Ovary (tissue), 9 donors: ENCODE data around the gene MS4A6A. TPM values are rescaled to one million over a fixed set of nuclear protein-coding genes. Genes with fewer than 3 reads are reported as not detected.
A peak's percentile ranks its signal among the peaks of the same experiment; 100 is the strongest.

ENCODE experiments used
- DNase-seq, 5 donors: peaks; one replicate each; pipeline ENCODE4 v3.0.0-alpha.2; 2019 to 2020
- H3K27ac ChIP-seq, 2 donors: fragments of 200-600 bp; one replicate each; pipeline versions ENCODE4 v1.5.1 to v1.8.0; 2019 to 2022
- H3K27me3 ChIP-seq: fragments of 200-600 bp; one replicate; pipeline ENCODE4 v1.8.0; 2022
- H3K36me3 ChIP-seq: fragments of 200-600 bp; sonication (generic); one replicate; pipeline ENCODE4 v1.5.1; 2019
- H3K4me1 ChIP-seq: one replicate; pipeline ENCODE4 v1.8.1; 2013; ENCODE audit warnings: mild to moderate bottlenecking, moderate library complexity; ENCODE audit not compliant: insufficient read depth
- H3K4me3 ChIP-seq: fragments of 200-600 bp; sonication (generic); one replicate; pipeline ENCODE4 v1.5.1; 2017
- H3K9me3 ChIP-seq, 2 donors: fragments of 200-600 bp in 1 of 2; sonication (generic) in 1 of 2; one replicate each; pipeline versions ENCODE4 v1.5.1 to v1.8.1; 2013 to 2019; ENCODE audit warnings: mild to moderate bottlenecking in 1 of 2, moderate library complexity in 1 of 2
- EP300 ChIP-seq: sonication (generic); formaldehyde crosslinking; IDR thresholded peaks from one replicate; pipeline ENCODE4 v1.6.1; 2017; ENCODE audit warnings: antibody characterized with exemption
- POLR2A ChIP-seq: fragments of 450-650 bp; IDR thresholded peaks from one replicate; pipeline ENCODE4 v1.6.1; 2017; ENCODE audit warnings: antibody characterized with exemption, mild to moderate bottlenecking, moderate library complexity
- WGBS, 3 donors: extraction: QIAGEN DNeasy Blood & Tissue Kit in 1 of 3; methylation state at CpG; one replicate each; pipeline versions ENCODE4 v1.1.5 to v1.1.7; 2013 to 2017; 5-methylcytosine and 5-hydroxymethylcytosine counted together
- intact Hi-C, 4 donors: fragments of 100-400 bp; cut with DNase I; formaldehyde crosslinking; loops; one replicate each; pipeline versions ENCODE4 v1.11.0 to v1.15.1; 2022 to 2023
- polyA plus RNA-seq, 2 donors: library from polyadenylated mRNA; stranded (reverse); fragments of 200-250 nt in 1 of 2; fragments of 350-450 nt in 1 of 2; fragmentation: Illumina TruSeq in 1 of 2; extraction: RNeasy Lipid Tissue Mini Kit (QIAGEN cat#74804) in 1 of 2; gene quantifications; one replicate each; pipeline ENCODE4 v1.2.3, GENCODE V29; 2013 to 2014
- total RNA-seq, 7 donors: library from RNA; depleted of rRNA in 2 of 7; stranded (reverse); fragments of >200 nt in 2 of 7; fragmentation: NEBNext Ultra II Directional in 3 of 7; extraction: Animal tissue kit (Norgen Biotek cat#: 25700) in 3 of 7; gene quantifications; one replicate each; pipeline versions ENCODE4 v1.1.0 to v1.2.4, GENCODE V29; 2016 to 2023
- TF ChIP-seq, protein P1 (sequence below), 3 donors: fragments of 450-650 bp in 2 of 3; fragments of 200-600 bp in 1 of 3; IDR thresholded peaks; one replicate each; pipeline versions ENCODE4 v1.5.1 to v1.8.0; 2016 to 2022; ENCODE audit warnings: antibody characterized with exemption in 3 of 3, mild to moderate bottlenecking in 1 of 3
- donor health status: DM: no; HTN: no; CAD: no; lungs with moderate emphysema.
- donor health status: DM: no; HTN: no; CAD: no.
- donor health status: Bipolar disorder and iron deficiency.
- donor health status: DM: yes; HTN: yes; CAD: no.
- donor health status: DM: no; HTN: no; CAD: no.
- donor health status: DM: yes; HTN: yes; CAD: no.

Gene MS4A6A
- total and polyA plus RNA-seq, 9 donors = 8.1 to 150 (median 28.9) TPM

DNA sequence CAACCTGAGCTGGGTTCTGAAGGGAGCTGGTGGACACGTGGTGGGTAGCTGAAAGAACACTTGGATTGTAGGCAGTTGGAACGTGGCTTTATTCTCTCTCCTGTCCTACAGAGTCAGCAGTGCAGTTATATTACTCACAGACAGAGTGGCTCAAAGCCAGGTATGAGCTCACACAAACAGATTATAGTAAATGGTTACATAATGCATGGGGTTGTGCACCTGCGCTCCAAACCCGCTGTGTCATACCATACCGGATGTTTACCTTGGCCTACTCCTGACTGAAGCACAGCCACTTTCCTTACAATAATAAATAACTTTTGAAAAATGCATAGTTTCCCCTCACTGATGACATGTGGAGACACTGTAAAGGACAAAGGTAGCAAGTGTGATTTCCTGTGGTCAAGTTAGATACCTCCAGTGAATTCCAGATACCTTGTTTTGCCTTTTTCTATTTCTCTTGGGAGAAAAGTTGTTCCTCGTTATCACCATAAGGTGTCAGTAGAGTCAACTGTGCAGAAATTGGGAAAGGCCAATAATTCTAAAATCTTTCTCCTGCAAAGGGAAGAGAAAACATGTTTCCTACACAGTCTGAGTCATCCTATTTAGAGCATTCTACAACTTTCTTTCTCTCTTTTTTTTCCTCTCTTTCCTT is 13.5 kb downstream of the MS4A6A start:
- peak in 2 of 5 donors; percentile 22 to 32 for DNase-seq
- no peak overlapping the region for H3K27ac ChIP-seq
- no peak overlapping the region for H3K4me3 ChIP-seq
- intact Hi-C loops = no loop called here
- WGBS, 3 donors = 83 to 86% (median 86%) methylated on average over 6 of the region's 6 CpGs
- H3K36me3 ChIP-seq = no peaks in the 10 kb centered on the region
- no peaks in the 10 kb centered on the region for H3K9me3 ChIP-seq
- no peaks in the 10 kb centered on the region for H3K27me3 ChIP-seq
- H3K4me1 ChIP-seq = no peaks in the 10 kb centered on the region
- TF ChIP-seq EP300 (no peak), POLR2A (no peak)
- TF ChIP-seq, protein P1, sequence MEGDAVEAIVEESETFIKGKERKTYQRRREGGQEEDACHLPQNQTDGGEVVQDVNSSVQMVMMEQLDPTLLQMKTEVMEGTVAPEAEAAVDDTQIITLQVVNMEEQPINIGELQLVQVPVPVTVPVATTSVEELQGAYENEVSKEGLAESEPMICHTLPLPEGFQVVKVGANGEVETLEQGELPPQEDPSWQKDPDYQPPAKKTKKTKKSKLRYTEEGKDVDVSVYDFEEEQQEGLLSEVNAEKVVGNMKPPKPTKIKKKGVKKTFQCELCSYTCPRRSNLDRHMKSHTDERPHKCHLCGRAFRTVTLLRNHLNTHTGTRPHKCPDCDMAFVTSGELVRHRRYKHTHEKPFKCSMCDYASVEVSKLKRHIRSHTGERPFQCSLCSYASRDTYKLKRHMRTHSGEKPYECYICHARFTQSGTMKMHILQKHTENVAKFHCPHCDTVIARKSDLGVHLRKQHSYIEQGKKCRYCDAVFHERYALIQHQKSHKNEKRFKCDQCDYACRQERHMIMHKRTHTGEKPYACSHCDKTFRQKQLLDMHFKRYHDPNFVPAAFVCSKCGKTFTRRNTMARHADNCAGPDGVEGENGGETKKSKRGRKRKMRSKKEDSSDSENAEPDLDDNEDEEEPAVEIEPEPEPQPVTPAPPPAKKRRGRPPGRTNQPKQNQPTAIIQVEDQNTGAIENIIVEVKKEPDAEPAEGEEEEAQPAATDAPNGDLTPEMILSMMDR (IDR thresholded peaks at IDR 0.05) = no peak

DNA sequence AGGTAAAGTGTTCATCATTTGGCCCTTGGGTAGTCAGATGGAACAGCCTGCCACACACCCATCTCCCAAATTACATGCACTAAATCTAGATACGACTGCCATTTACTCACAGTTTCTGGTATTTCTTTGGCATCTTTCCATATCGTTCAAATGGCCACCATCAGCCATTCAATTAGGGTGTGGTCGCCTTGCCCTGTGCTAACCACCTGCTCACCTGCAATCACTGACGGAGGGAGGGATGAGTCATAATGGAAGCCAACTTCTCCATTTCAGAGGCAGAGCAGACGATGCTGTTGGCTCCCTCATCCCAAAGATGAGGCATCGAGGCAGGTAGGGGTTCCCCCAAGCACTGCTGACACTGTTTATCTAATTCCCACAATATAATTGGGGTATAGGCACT is 14.6 kb downstream of the MS4A6A start:
- intact Hi-C loops = no loop called here
- H3K4me3 ChIP-seq = no peak overlapping the region
- no peaks in the 10 kb centered on the region for H3K27me3 ChIP-seq
- H3K4me1 ChIP-seq = no peaks in the 10 kb centered on the region
- H3K36me3 ChIP-seq = no peaks in the 10 kb centered on the region
- no peak overlapping the region for H3K27ac ChIP-seq
- WGBS, 3 donors = 93 to 94% (median 94%) methylated on average over 6 of the region's 6 CpGs
- TF ChIP-seq, protein P1 (IDR thresholded peaks at IDR 0.05) = no peak
- TF ChIP-seq EP300 (no peak), POLR2A (no peak)
- DNase-seq = no peak
- no peaks in the 10 kb centered on the region for H3K9me3 ChIP-seq

DNA sequence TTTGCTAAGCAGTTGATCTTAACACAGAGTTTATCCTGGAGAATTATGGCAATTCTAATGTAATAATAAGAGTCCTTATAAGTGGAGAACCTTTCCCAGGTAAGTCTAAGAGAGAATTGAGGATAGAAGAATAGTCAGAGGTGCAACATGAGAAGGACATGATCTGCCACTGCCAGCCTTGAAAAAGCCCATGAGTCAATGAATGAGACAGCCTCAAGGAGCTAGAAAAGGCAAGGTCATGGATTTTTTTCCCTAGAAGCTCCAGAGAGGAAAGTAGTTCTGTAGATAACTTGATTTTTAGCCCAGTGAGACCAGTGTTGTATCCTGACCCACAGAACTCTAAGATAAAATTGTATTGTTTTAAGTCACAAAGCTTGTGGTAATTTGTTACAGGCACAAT is 16.9 kb downstream of the MS4A6A start:
- no peaks in the 10 kb centered on the region for H3K4me1 ChIP-seq
- H3K27me3 ChIP-seq = no peaks in the 10 kb centered on the region
- intact Hi-C loops = no loop called here
- no peak for DNase-seq
- no peaks in the 10 kb centered on the region for H3K9me3 ChIP-seq
- H3K27ac ChIP-seq = no peak overlapping the region
- H3K36me3 ChIP-seq = no peaks in the 10 kb centered on the region
- H3K4me3 ChIP-seq = no peak overlapping the region
- TF ChIP-seq EP300 = no peak
- TF ChIP-seq, protein P1 (IDR thresholded peaks at IDR 0.05) = no peak
- no peak for TF ChIP-seq POLR2A

DNA sequence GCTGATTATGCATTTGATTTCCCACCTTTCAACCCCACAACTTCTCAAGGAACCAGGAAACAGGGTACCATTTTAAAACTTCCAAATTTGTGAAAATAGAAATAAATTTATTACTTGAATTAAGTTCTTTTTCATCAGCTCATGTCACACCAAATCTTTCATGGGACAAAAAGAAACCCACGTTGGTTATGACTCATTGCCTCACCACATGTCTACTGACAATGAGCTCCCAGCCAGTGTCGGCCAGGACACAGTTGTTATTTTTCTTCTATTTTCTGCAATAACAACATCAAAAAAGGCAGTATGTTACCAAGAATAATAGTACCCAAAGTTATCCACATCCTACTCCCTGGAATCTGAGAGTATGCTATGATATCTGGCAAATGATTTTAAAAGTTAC is 17.3 kb downstream of the MS4A6A start:
- DNase-seq = no peak
- no peaks in the 10 kb centered on the region for H3K36me3 ChIP-seq
- H3K4me1 ChIP-seq = no peaks in the 10 kb centered on the region
- intact Hi-C loops = no loop called here
- 73 to 76% (median 76%) methylated on average over 2 of the region's 2 CpGs for WGBS, 3 donors
- no peaks in the 10 kb centered on the region for H3K27me3 ChIP-seq
- H3K27ac ChIP-seq = no peak overlapping the region
- H3K9me3 ChIP-seq = no peaks in the 10 kb centered on the region
- TF ChIP-seq POLR2A = no peak
- TF ChIP-seq EP300 = no peak
- TF ChIP-seq, protein P1 (IDR thresholded peaks at IDR 0.05) = no peak
- H3K4me3 ChIP-seq = no peak overlapping the region
